Stimulated activated CD8-positive, alpha-beta memory T cell treated with anti-CD3 and anti-CD28 coated beads, Interleukin-7, amount 100 ng/mL, for 24 hours (primary cell): ENCODE measurements around the gene FAIM2.

Experiments
- DNase-seq: peaks from one replicate; pipeline ENCODE4 v3.0.0-alpha.2; 2020; ENCODE audit warnings: low read depth

Gene FAIM2

GRCh38 chr12:49917166-49917787 lies 13.6 kb upstream of the FAIM2 start:
- no peak for DNase-seq

GRCh38 chr12:49916129-49916919 lies 12.6 kb upstream of the FAIM2 start:
- DNase-seq, result no peak

GRCh38 chr12:49912345-49913255 lies 8.9 kb upstream of the FAIM2 start:
- no peak for DNase-seq

DNA sequence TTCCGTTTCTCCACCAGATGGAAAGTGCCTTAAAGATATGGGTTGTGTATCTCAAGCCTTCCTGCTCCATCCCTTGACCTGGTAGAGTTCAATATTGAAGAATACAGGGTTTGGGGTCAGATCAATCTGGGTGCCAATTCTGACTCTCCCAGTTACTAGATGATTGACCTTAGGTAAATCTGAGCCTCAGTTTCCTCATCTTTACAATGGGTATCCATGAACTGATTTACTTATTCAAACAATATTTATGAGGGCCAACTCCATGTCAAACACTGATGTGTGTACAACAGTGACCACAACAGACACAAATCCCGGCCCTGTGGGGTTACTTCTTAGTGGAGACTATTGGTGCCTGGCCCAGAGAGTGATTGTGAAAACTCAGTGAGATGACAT lies 7.5 kb upstream of the FAIM2 start:
- DNase-seq, result no peak

GRCh38 chr12:49910331-49911212 lies 6.9 kb upstream of the FAIM2 start:
- no peak for DNase-seq

- no peak for DNase-seq
These were observed 6.1 kb upstream of the FAIM2 start for GRCh38 chr12:49909826-49910225.

- no peak for DNase-seq
These were observed 5.7 kb upstream of the FAIM2 start for GRCh38 chr12:49909356-49909755.

GRCh38 chr12:49907352-49907751 lies 3.7 kb upstream of the FAIM2 start:
- no peak for DNase-seq

DNA sequence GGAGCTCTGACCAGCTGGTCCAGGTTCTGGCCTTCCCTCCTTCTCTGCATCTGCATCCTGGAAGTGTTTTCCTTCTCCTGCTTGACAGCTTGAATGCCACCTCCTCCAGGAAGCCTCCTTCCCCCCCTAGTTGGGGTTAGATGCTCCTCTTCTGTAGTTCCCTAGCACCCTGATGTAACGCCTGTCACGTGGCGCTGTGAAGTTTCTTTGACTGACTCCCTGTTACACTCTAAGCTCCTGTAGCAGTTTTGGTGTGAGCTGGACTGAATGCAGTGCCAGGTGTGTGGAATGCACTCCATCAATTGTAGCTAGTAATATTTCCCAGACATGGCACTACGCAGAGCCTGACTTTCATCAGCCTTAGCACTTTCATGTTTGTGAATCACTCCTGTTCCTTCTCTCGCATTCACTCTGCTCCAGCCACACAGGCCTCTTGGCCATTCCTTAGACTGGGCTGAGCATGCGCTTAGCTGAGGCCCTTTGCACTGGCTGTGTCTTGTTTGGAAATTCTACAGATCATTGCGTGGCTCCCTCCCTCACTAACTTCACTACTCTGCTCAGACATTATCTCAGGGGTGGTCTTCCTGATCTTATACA lies 2.1 kb upstream of the FAIM2 start:
- no peak for DNase-seq

- no peak for DNase-seq
These were observed 901 bp upstream of the FAIM2 start for GRCh38 chr12:49904601-49905000.

- DNase-seq, result no peak
These were observed 375 bp downstream of the FAIM2 start for GRCh38 chr12:49903351-49903699.

DNA sequence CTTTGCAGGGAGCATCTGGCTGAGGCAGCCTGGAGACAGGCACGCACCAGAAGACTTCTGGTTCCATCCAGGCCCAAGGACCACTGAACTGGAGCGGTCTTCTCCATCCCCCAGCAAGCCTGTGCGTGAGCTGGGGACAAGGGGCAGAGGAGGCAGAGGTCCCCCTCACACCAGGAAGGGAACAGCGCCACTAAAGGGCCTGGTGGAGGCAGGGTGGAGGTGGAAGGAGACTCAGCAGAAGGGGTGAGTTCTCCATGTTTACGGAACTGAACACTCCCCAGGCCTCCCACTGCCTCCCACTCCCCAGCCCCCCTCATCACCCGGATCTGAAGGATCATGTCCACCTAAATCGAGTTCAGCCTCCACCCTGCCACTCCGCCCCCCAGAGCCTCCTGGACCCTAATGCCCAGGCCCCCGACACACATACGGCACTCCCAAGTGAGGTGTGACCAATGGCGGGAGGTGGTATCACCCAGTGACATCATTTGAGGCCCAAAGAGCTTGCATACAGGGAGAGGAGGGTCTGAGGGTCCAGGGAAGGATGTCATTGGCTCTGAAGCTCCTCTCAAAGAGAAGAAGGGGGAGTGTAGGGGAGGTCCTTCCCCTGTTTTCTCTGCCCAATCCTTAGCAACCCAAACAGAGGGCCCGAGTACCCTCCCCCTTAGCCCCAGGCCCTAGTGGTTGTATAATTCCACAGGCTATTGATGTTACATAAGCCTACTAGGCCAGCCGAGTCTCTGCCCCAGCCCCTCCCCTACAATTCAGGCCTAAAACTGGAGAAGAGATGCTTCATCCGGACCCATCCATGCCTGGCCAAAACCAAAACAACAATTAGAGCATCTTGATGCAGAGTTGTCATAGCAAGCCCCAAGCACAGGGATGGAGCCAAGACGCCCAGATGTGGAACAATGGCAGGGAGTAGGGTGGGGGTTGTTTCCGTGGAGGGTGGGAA lies 1.0 kb downstream of the FAIM2 start:
- DNase-seq, result no peak

DNA sequence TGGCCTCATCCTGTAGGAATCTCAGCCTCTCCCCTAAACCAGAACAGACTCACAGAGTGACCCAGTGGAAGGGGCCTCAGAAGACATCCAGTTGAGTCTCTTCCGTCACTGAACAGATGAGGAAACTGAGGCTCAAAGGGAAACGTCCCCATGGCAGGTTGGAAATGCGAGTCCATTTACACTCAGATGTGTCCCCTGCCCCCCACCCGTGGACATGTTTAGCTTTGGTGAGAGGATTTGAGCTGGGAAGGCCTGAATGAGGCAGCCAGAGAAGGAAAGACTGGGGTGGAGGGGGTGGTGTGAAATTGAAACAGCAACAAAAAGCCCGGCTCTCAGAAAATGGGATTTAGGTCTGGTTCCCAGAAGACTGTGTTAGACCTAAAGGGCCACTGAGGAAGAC lies 1.7 kb downstream of the FAIM2 start:
- DNase-seq, result no peak

- no peak for DNase-seq
These were observed 2.7 kb downstream of the FAIM2 start for GRCh38 chr12:49901026-49901425.

GRCh38 chr12:49900371-49900770 lies 3.3 kb downstream of the FAIM2 start:
- DNase-seq, result no peak

DNA sequence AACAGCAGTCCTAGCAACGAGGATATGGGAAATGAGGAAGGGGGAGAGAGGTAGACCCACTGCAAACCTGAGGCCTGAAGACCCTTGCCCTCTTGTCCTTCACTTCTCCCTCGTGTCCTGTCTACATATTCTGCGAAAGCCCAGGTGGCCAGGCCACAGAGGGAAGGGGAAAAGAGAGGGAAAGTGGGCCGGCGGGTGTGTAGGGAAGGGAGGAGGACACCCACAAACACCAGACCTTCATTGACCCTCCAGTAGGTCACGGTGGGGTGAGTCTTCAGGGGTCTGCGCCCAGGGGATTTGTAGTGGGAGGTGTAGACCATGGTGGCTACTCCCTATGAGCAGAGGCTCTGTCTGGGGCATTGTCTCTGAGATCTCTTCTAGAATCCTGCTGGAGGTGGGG lies 3.8 kb downstream of the FAIM2 start:
- DNase-seq, result no peak

GRCh38 chr12:49899286-49899843 lies 4.3 kb downstream of the FAIM2 start:
- no peak for DNase-seq

DNA sequence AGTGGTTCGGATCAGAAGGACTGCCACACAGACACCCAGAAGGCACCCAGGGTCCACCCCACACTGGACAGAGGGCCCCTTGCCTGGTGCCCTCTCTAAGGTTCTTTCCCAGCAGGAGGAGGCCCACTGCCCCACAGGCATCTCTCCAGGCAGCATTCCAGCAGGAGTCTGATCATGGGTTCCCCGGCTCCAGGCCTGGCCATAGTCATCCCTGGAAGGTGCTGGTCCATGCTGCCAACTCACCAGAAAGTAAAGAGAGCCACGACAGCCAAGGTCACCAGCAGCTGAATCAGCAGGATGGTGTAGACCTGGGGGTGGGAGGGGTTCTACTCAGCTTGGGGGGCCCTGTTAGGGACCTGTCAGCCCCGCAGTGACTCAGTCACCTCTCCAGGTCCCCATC lies 6.4 kb downstream of the FAIM2 start:
- DNase-seq, result no peak

DNA sequence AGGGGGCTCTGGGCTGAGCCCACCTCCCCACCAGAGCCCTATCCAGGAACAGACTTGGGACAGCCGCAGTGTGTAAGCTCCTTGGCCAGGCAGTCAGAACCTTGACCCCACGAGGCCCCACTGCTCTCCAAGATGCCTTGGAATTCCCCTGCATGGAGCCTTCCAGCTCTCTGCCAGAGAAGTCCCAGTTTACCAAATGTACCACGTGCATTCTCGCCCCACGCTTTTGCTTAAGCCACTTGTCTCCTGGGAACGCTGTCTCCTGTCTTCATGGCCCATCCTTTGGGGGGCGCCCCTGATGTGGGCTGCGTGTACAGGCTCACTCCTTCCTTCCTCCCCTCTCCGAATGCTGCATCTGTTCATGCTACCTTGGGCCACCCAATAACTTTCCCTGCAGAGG lies 7.9 kb downstream of the FAIM2 start:
- DNase-seq, result no peak

DNA sequence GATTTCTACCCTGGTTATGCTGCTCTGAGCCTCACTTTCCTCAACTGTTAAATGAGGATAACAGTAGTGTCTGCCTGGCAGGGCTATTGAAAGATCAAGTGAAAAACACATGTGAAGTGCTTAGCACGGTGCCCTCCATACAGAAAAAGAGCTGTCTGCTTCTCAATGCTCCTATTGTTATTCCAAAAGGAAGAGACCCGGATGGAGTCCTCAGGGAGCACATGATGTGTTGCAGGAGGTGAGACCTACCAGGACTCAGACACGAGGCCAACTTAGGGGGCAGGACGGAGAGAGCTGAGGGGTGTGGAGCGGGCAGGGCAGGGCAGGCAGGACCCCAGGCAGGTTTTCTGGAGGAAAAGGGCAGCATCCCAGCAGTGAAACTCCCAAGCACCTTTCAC lies 8.9 kb downstream of the FAIM2 start:
- DNase-seq, result no peak
